Caco-2 (cell line): ENCODE results near the gene TRIP13. TPM values are rescaled to one million over a fixed set of nuclear protein-coding genes. Genes with fewer than 3 reads are reported as not detected.
A peak's percentile ranks its signal among the peaks of the same experiment; 100 is the strongest.

ENCODE experiments used
- BruUV-seq: library from RNA; stranded (reverse); fragments of 400-500 nt; replicated peaks from 2 replicates; lab custom pipeline; 2021; lab: Mats Ljungman, UMichigan
- CTCF ChIA-PET: fragments of 300-600 bp; sonication (Branson Sonifier 250); formaldehyde crosslinking; loops from one replicate; lab custom pipeline; 2022; ENCODE audit warnings: antibody characterized with exemption; lab: Charles Lee
- POLR2A ChIA-PET: fragments of 300-600 bp; sonication (Branson Sonifier 250); formaldehyde crosslinking; loops from one replicate; lab custom pipeline; 2022; ENCODE audit warnings: antibody characterized with exemption; lab: Charles Lee
- DNase-seq, 2 experiments: peaks; one replicate each; pipeline versions ENCODE4 v3.0.0 to v3.0.0-alpha.2; 2020 to 2022
- H3K27me3 ChIP-seq: replicated peaks from 2 replicates; pipeline ENCODE4 v1.6.0; 2011; ENCODE audit warnings: low read length; ENCODE audit not compliant: control insufficient read depth, insufficient read depth
- H3K36me3 ChIP-seq: 2 replicates; pipeline ENCODE4 v1.5.1; 2011; ENCODE audit warnings: low read length; ENCODE audit not compliant: control insufficient read depth, insufficient read depth
- H3K4me1 ChIP-seq: fragments of 250-450 bp; sonication (Bioruptor Pico); 2 replicates; pipeline ENCODE4 v1.5.1; 2020; ENCODE audit warnings: mild to moderate bottlenecking
- H3K4me3 ChIP-seq: 2 replicates; pipeline ENCODE4 v1.5.1; 2011; ENCODE audit warnings: low read depth, mild to moderate bottlenecking, control low read depth, low read length
- H3K9me3 ChIP-seq: fragments of 250-450 bp; sonication (Bioruptor Pico); 2 replicates; pipeline ENCODE4 v1.5.1; 2020; ENCODE audit warnings: mild to moderate bottlenecking, moderate library complexity
- H3K27ac Mint-ChIP-seq: one replicate; pipeline ENCODE4 v1.8.0; 2022; ENCODE audit warnings: mixed read lengths; ENCODE audit not compliant: unreplicated experiment
- H3K27me3 Mint-ChIP-seq: one replicate; pipeline ENCODE4 v1.8.0; 2022; ENCODE audit warnings: mixed read lengths; ENCODE audit not compliant: insufficient read depth, unreplicated experiment
- H3K36me3 Mint-ChIP-seq: one replicate; pipeline ENCODE4 v1.8.0; 2022; ENCODE audit warnings: mild to moderate bottlenecking, mixed read lengths; ENCODE audit not compliant: insufficient read depth, unreplicated experiment
- H3K4me1 Mint-ChIP-seq: one replicate; pipeline ENCODE4 v1.8.0; 2022; ENCODE audit warnings: low read depth, mixed read lengths; ENCODE audit not compliant: unreplicated experiment
- H3K4me3 Mint-ChIP-seq: one replicate; pipeline ENCODE4 v1.8.0; 2022; ENCODE audit warnings: mild to moderate bottlenecking, moderate library complexity, mixed read lengths; ENCODE audit not compliant: unreplicated experiment
- H3K9me3 Mint-ChIP-seq: one replicate; pipeline ENCODE4 v1.8.0; 2022; ENCODE audit warnings: mixed read lengths; ENCODE audit not compliant: unreplicated experiment
- intact Hi-C: fragments of 100-400 bp; cut with micrococcal nuclease; formaldehyde crosslinking; loops from one replicate; pipeline ENCODE4 v1.10.0; 2022; ENCODE audit not compliant: unreplicated experiment
- total RNA-seq: library from RNA; stranded (reverse); gene quantifications from 2 replicates; pipeline ENCODE4 v1.2.3, GENCODE V29; 2022
- TF ChIP-seq, protein P1 (sequence below), 2 experiments: fragments of 200-600 bp in 1 of 2; IDR thresholded peaks; 1 replicate in 1 of 2; 2 replicates in 1 of 2; pipeline versions ENCODE4 v1.5.1 to v1.8.0; 2011 to 2022; ENCODE audit warnings: antibody characterized with exemption in 1 of 2, control low read depth in 1 of 2, inconsistent platforms in 1 of 2, low read depth in 1 of 2, low read length in 1 of 2, mild to moderate bottlenecking in 1 of 2, moderate library complexity in 1 of 2; ENCODE audit not compliant: insufficient read depth in 1 of 2, severe bottlenecking in 1 of 2, unreplicated experiment in 1 of 2

TRIP13 gene
- total RNA-seq, 1 experiment from 2014 or later, result 42.5 TPM

DNA sequence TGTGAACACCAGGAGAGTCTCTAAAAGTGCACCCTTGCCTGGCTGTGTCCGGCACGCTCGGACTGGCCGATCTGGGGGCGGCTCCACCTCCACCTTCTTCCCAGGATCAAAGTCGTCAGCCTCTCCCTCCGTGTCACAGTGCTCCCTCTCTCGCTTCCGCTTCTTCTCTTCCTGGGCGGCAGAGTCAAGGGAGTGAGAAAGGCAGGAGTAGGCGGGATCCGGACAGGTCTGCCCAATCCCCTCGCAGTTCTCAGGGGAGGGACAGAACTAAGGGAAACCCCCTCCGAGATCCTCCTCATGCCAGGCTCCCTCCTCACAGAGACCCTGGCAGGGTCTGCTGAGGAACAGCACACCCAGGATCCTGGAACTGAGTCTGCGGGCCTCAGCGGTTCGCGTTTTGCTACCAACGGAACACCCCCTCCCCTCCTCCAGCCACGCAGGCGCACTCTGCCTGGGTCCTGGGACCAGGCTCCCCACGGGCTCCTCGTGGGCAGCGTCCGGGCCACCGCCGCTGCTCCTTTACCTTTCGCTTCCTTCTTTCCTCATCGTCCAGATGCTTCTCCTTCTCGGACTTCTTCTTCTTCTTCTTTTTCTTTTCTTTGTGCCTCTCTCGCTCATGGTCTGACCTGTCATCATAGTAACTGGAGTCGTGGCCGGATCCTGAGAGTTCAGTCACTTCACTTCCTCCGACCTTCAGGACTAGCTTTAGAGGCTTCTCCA lies 1.4 kb upstream of the TRIP13 start:
- no TSS peak for BruUV-seq
- ChIA-PET POLR2A (no interaction called here), CTCF (no interaction called here)
- no peaks in the 10 kb centered on the region for H3K9me3 ChIP-seq
- Mint-ChIP-seq H3K4me3 (peak overlapping the region; percentile 74), H3K27me3 (no peaks in the 10 kb centered on the region), H3K9me3 (no peaks in the 10 kb centered on the region), H3K4me1 (peaks cover 24% of the 10 kb centered on the region), H3K36me3 (peaks cover 76% of the 10 kb centered on the region), H3K27ac (peak overlapping the region; percentile 91)
- H3K36me3 ChIP-seq, result peaks cover 12% of the 10 kb centered on the region
- H3K27me3 ChIP-seq, result no peaks in the 10 kb centered on the region
- peak in 1 of 2 experiments; percentile 38 for DNase-seq
- peak overlapping the region; percentile 86 for H3K4me3 ChIP-seq
- TF ChIP-seq, protein P1, sequence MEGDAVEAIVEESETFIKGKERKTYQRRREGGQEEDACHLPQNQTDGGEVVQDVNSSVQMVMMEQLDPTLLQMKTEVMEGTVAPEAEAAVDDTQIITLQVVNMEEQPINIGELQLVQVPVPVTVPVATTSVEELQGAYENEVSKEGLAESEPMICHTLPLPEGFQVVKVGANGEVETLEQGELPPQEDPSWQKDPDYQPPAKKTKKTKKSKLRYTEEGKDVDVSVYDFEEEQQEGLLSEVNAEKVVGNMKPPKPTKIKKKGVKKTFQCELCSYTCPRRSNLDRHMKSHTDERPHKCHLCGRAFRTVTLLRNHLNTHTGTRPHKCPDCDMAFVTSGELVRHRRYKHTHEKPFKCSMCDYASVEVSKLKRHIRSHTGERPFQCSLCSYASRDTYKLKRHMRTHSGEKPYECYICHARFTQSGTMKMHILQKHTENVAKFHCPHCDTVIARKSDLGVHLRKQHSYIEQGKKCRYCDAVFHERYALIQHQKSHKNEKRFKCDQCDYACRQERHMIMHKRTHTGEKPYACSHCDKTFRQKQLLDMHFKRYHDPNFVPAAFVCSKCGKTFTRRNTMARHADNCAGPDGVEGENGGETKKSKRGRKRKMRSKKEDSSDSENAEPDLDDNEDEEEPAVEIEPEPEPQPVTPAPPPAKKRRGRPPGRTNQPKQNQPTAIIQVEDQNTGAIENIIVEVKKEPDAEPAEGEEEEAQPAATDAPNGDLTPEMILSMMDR (IDR thresholded peaks at IDR 0.05; ENCODE audit: insufficient read depth in 1 of 2, low read depth in 1 of 2, low read length in 1 of 2, severe bottlenecking in 1 of 2, unreplicated experiment in 1 of 2), result no peak
- peaks cover 17% of the 10 kb centered on the region for H3K4me1 ChIP-seq
- intact Hi-C loops, result no loop called here

DNA sequence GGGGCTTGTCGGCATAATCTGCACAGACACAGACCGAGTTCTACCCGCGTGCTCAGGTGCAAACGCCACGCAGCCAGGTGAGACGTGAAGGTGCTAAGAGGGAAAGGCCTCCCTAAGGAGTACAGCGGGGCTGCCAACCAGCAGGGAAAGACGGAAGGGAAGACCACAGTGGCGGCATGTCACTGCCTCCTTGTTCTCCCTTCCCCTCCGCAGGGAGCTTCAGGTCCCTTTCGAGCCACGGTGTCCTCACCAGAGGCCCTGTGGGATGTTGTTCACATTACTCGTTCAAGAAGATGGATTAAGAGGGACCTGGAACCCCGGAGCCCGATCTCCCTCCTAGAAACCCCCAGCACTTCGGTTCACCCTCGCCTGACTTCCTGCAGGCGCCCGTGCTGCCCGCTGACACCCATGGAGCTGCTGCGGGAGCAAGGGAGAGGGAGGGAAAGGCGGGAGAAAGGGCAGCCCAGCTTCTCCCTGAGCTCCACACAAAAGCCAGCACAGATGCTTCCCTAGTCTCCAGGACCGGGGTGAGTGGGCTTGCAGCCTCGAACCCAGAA lies 769 bp upstream of the TRIP13 start:
- intact Hi-C loops, result no loop called here
- peak; percentile 22 to 38 for DNase-seq
- peaks cover 12% of the 10 kb centered on the region for H3K36me3 ChIP-seq
- CTCF ChIA-PET, result interaction anchor here (0.6 to 1.6 kb wide), 3 partner anchors 11 to 295 kb away, joined by 3 to 5 read pairs (median 4); no protein-coding TSS in a partner anchor
- TF ChIP-seq, protein P1 (IDR thresholded peaks at IDR 0.05; ENCODE audit: insufficient read depth in 1 of 2, low read depth in 1 of 2, low read length in 1 of 2, severe bottlenecking in 1 of 2, unreplicated experiment in 1 of 2), result no peak
- Mint-ChIP-seq H3K4me3 (peak overlapping the region; percentile 74), H3K4me1 (peaks cover 24% of the 10 kb centered on the region), H3K27ac (peak overlapping the region; percentile 91), H3K9me3 (no peaks in the 10 kb centered on the region), H3K36me3 (peaks cover 76% of the 10 kb centered on the region), H3K27me3 (no peaks in the 10 kb centered on the region)
- H3K4me3 ChIP-seq, result peak overlapping the region; percentile 86
- H3K9me3 ChIP-seq, result no peaks in the 10 kb centered on the region
- peaks cover 17% of the 10 kb centered on the region for H3K4me1 ChIP-seq
- no peaks in the 10 kb centered on the region for H3K27me3 ChIP-seq
- no TSS peak for BruUV-seq
- POLR2A ChIA-PET, result interaction anchor here (1.1 kb wide), 2 partner anchors 11 to 113 kb away, joined by 3 to 4 read pairs; no protein-coding TSS in a partner anchor

DNA sequence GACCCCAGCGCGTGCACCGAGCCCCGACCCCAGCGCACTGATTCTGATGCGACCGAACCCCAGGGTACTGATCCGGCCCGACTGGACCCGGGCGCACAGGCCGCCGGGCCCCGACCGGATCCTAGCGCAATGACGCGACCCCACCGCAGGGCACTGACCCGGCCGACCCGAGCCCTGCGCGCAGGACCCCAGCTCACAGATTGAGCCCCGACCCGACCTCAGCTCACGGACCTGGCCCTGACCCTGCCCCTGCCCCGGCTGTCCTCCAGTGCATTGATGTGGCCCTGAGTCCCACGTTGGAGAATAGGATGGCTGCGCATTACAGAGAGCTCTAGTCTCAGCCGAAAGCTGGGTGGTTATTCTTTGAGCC lies 438 bp downstream of the TRIP13 start:
- no peaks in the 10 kb centered on the region for H3K9me3 Mint-ChIP-seq
- ChIA-PET CTCF (interaction anchor here (0.7 to 1.6 kb wide), 3 partner anchors 10 to 31 kb away, joined by 3 to 5 read pairs (median 3); no protein-coding TSS in a partner anchor), POLR2A (interaction anchor here (1.1 kb wide), 2 partner anchors 10 to 112 kb away, joined by 3 to 4 read pairs; no protein-coding TSS in a partner anchor)
- intact Hi-C loops, result no loop called here
- Histone ChIP-seq H3K27me3 (no peaks in the 10 kb centered on the region), H3K4me3 (peak overlapping the region; percentile 86), H3K36me3 (peaks cover 12% of the 10 kb centered on the region), H3K9me3 (no peaks in the 10 kb centered on the region), H3K4me1 (peaks cover 17% of the 10 kb centered on the region)
- DNase-seq, result no peak
- no peaks in the 10 kb centered on the region for H3K27me3 Mint-ChIP-seq
- H3K36me3 Mint-ChIP-seq, result peaks cover 64% of the 10 kb centered on the region
- no TSS peak for BruUV-seq
- H3K4me3 Mint-ChIP-seq, result peak overlapping the region; percentile 74
- TF ChIP-seq, protein P1 (IDR thresholded peaks at IDR 0.05; ENCODE audit: insufficient read depth in 1 of 2, low read depth in 1 of 2, low read length in 1 of 2, severe bottlenecking in 1 of 2, unreplicated experiment in 1 of 2), result no peak
- H3K4me1 Mint-ChIP-seq, result peaks cover 24% of the 10 kb centered on the region
- peak overlapping the region; percentile 58 for H3K27ac Mint-ChIP-seq
